GM12878 (cell line): ENCODE results near the gene AAMP.

Experiments
- CTCF ChIP-seq, 3 experiments: IDR thresholded peaks in 2 of 3; conservative IDR thresholded peaks in 1 of 3; 2 replicates each; pipeline ENCODE4 v1.5.1; 2011; ENCODE audit warnings: low read depth in 3 of 3, low read length in 3 of 3, mild to moderate bottlenecking in 3 of 3, control low read depth in 2 of 3, moderate library complexity in 2 of 3, inconsistent platforms in 1 of 3, mixed read lengths in 1 of 3; ENCODE audit not compliant: control insufficient read depth in 2 of 3, insufficient read depth in 1 of 3; ENCODE audit errors: extremely low read depth in 1 of 3
- REST ChIP-seq: IDR thresholded peaks from 2 replicates; pipeline ENCODE4 v1.6.1; 2012; ENCODE audit warnings: mild to moderate bottlenecking, low read depth, low read length

- TF ChIP-seq CTCF (IDR thresholded peaks at IDR 0.05 in 2 of 3, conservative IDR thresholded peaks at IDR 0.05 in 1 of 3; ENCODE audit: control insufficient read depth in 2 of 3, extremely low read depth in 1 of 3, insufficient read depth in 1 of 3, low read depth in 3 of 3, low read length in 3 of 3) (no peak), REST (no peak)
These were observed 48.9 kb downstream of the AAMP start for GRCh38 chr2:218221000-218221399.
